Adrenal gland (tissue), 12 donors: ENCODE measurements around the gene HIRA. TPM values are rescaled to one million over a fixed set of nuclear protein-coding genes. Genes with fewer than 3 reads are reported as not detected.

Experiments used
- DNase-seq, 7 donors: peaks; one replicate each; pipeline ENCODE4 v3.0.0-alpha.2; 2019 to 2020
- H3K27ac ChIP-seq, 5 donors: fragments of 200-600 bp; sonication (generic) in 4 of 5; 1 replicate in 3 of 5; 2 replicates in 2 of 5; pipeline versions ENCODE4 v1.5.1 to v1.8.0; 2016 to 2020; ENCODE audit warnings: mild to moderate bottlenecking in 1 of 5
- H3K27me3 ChIP-seq: fragments of 200-600 bp; 2 replicates; pipeline ENCODE4 v1.8.0; 2021
- H3K36me3 ChIP-seq, 2 donors: fragments of 200-600 bp; replicated peaks in 1 of 2; 1 replicate in 1 of 2; 2 replicates in 1 of 2; pipeline versions ENCODE4 v1.5.1 to v1.8.0; 2018 to 2022
- H3K4me1 ChIP-seq, 2 donors: fragments of 200-600 bp; replicated peaks in 1 of 2; 1 replicate in 1 of 2; 2 replicates in 1 of 2; pipeline versions ENCODE4 v1.5.1 to v1.8.0; 2018 to 2021
- H3K4me3 ChIP-seq, 4 donors: fragments of 200-600 bp; sonication (generic) in 3 of 4; one replicate each; pipeline ENCODE4 v1.5.1; 2016 to 2018
- H3K9me3 ChIP-seq, 3 donors: fragments of 200-600 bp; sonication (generic) in 1 of 3; replicated peaks in 1 of 3; 1 replicate in 2 of 3; 2 replicates in 1 of 3; pipeline versions ENCODE4 v1.5.1 to v1.8.0; 2016 to 2021
- POLR2A ChIP-seq, 2 donors: fragments of 450-650 bp; IDR thresholded peaks; one replicate each; pipeline ENCODE4 v1.6.1; 2017; ENCODE audit warnings: antibody characterized with exemption in 2 of 2, mild to moderate bottlenecking in 2 of 2, moderate library complexity in 1 of 2
- WGBS, 4 donors: extraction: QIAGEN DNeasy Blood & Tissue Kit in 2 of 4; methylation state at CpG; one replicate each; pipeline versions ENCODE4 v1.1.5 to v1.1.7; 2013 to 2017; 5-methylcytosine and 5-hydroxymethylcytosine counted together
- intact Hi-C, 2 donors: fragments of 100-400 bp; cut with DNase I; formaldehyde crosslinking; loops; one replicate each; pipeline versions ENCODE4 v1.14.1 to v1.15.0; 2022 to 2023
- polyA plus RNA-seq, 3 donors: library from polyadenylated mRNA; stranded (reverse); fragments of 200-250 nt in 2 of 3; fragments of 350-450 nt in 1 of 3; fragmentation: Illumina TruSeq in 1 of 3; extraction: RNeasy Lipid Tissue Mini Kit (QIAGEN cat#74804) in 1 of 3; gene quantifications; one replicate each; pipeline ENCODE4 v1.2.3, GENCODE V29; 2013 to 2014
- total RNA-seq, 9 donors: library from RNA; depleted of rRNA in 4 of 9; stranded (reverse); fragments of >200 nt in 4 of 9; fragments of 120-200 nt in 1 of 9; fragmentation: NEBNext Ultra II Directional in 1 of 9; extraction: Animal tissue kit (Norgen Biotek cat#: 25700) in 1 of 9; gene quantifications; one replicate each; pipeline versions ENCODE4 v1.1.0 to v1.2.4, GENCODE V29; 2013 to 2023
- TF ChIP-seq, protein P1 (sequence below), 6 experiments: fragments of 450-650 bp in 4 of 6; fragments of 200-600 bp in 2 of 6; sonication (generic) in 1 of 6; IDR thresholded peaks; 1 replicate in 5 of 6; 2 replicates in 1 of 6; pipeline versions ENCODE4 v1.5.1 to v1.8.0; 2016 to 2021; ENCODE audit warnings: antibody characterized with exemption in 6 of 6, mild to moderate bottlenecking in 2 of 6, moderate library complexity in 1 of 6
- donor health status: healthy with polysubstance abuse.
- donor health status: Bipolar disorder and iron deficiency.
- donor health status: DM: yes; HTN: yes; CAD: no.
- donor health status: DM: no; HTN: no; CAD: no.
- donor health status: DM: no; HTN: no; CAD: no.
- donor health status: DM: yes; HTN: yes; CAD: no.

The HIRA gene
- total and polyA plus RNA-seq, 12 donors, result 8.4 to 47.8 (median 20.8) TPM

DNA sequence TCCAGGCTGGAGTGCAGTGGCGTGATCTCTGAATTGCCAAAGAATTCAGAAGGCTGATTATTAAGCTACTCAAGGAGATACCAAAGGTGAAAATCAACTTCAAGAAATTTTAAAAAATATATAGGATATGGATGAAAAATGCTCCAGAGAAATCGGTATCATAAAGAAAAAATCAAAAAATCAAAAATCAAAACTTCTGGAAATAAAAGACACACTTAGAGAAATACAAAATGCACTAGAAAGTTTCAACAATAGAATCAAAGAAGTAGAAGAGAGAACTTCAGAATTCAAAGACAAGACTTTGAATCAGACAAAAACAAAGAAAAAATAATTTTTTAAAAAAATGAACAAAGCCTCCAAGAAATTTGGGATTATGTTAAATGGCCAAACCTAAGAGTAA is 94.4 kb downstream of the HIRA start:
- peaks cover 3 to 33% (median 14%) of the 10 kb centered on the region in 3 donors for H3K9me3 ChIP-seq

DNA sequence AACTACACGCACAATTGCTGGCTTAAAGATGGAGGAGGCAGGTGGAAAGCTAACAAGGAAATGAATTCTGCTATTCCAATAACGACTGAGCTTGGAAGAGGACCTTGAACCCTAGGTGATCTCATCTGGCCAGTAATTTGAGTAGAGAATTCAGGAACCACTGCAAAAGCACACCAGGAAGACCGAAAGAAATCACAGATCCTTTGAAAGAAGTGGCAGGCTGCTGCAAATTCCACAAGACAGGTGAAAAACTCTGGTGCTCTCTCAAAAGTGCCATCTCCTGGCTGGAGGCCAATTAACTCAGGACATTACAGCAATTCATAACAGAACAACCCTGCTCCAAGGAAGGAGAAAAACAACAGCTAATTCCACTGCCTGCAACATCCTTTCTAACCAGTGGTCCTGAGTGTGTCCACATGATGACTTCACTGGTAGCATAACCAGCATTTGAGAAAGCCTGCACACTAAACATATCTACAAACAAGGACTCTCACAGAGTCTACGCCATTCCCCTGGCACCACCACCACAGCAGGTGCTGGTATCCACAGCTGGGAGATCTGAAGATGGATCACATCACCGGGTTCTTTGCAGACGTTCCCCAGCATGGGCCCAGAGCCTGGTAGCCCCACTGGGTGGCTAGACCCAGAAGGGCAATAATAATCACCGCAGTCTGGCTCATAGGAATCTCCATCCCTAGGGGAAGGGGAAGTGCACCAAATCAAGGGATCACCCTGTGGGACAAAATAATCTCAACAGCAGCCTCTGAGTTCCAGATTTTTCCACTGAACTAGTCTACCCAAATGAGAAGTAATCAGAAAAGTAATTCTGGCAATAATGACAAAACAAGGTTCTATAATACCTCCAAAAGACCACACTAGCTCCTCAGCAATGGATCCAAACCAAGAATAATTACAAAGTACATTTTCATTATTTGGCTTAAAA is 95.1 kb downstream of the HIRA start:
- Histone ChIP-seq H3K27ac (no peak overlapping the region), H3K36me3 (peaks cover 0 to 17% of the 10 kb centered on the region in 2 donors), H3K4me3 (no peak overlapping the region), H3K9me3 (peaks cover 3 to 33% (median 14%) of the 10 kb centered on the region in 3 donors), H3K4me1 (no peaks in the 10 kb centered on the region), H3K27me3 (no peaks in the 10 kb centered on the region)
- no peak for TF ChIP-seq POLR2A (IDR thresholded peaks at IDR 0.05)
- no peak for DNase-seq
- intact Hi-C loops, result no loop called here
- WGBS, 4 donors, result 92 to 98% (median 95%) methylated on average over 7 of the region's 7 CpGs

More for the DNA sequence above, 94.4 kb downstream of the HIRA start:
- no peak overlapping the region for H3K4me3 ChIP-seq
- no peak for DNase-seq
- no peak overlapping the region for H3K27ac ChIP-seq
- intact Hi-C loops, result no loop called here
- H3K4me1 ChIP-seq, result no peaks in the 10 kb centered on the region
- peaks cover 0 to 10% of the 10 kb centered on the region in 2 donors for H3K36me3 ChIP-seq
- TF ChIP-seq, protein P1, sequence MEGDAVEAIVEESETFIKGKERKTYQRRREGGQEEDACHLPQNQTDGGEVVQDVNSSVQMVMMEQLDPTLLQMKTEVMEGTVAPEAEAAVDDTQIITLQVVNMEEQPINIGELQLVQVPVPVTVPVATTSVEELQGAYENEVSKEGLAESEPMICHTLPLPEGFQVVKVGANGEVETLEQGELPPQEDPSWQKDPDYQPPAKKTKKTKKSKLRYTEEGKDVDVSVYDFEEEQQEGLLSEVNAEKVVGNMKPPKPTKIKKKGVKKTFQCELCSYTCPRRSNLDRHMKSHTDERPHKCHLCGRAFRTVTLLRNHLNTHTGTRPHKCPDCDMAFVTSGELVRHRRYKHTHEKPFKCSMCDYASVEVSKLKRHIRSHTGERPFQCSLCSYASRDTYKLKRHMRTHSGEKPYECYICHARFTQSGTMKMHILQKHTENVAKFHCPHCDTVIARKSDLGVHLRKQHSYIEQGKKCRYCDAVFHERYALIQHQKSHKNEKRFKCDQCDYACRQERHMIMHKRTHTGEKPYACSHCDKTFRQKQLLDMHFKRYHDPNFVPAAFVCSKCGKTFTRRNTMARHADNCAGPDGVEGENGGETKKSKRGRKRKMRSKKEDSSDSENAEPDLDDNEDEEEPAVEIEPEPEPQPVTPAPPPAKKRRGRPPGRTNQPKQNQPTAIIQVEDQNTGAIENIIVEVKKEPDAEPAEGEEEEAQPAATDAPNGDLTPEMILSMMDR (IDR thresholded peaks at IDR 0.05), result no peak
- no peak for TF ChIP-seq POLR2A (IDR thresholded peaks at IDR 0.05)
- no peaks in the 10 kb centered on the region for H3K27me3 ChIP-seq
- 97 to 100% (median 99%) methylated on average over 2 of the region's 2 CpGs for WGBS, 4 donors

DNA sequence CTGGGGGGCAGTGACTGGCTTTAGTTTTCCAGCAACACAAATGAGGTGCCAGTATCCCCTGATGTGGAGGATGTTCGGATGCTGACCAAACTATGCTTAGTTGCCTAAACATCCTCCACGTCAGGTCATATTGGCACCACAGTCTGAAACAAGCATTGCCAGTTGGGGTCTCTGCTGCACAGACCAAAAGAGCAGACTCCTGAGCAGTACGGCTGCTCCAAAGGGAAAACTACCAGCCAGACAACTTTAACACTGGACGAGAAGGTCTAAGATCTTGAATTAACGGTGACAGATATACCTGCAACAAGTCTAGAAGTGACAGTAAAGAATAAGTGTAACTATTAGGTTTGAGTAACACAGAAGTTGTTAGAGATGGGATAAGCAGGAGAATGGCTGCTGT is 99.6 kb downstream of the HIRA start:
- no peak for DNase-seq
- Histone ChIP-seq H3K4me1 (no peaks in the 10 kb centered on the region), H3K4me3 (no peak overlapping the region), H3K27me3 (no peaks in the 10 kb centered on the region), H3K9me3 (peaks cover 1 to 14% (median 3%) of the 10 kb centered on the region in 3 donors), H3K27ac (no peak overlapping the region), H3K36me3 (peaks cover 0 to 37% of the 10 kb centered on the region in 2 donors)
- WGBS, 4 donors, result 93 to 100% (median 100%) methylated on average over 5 of the region's 5 CpGs
- intact Hi-C loops, result no loop called here
- no peak for TF ChIP-seq POLR2A (IDR thresholded peaks at IDR 0.05)
- TF ChIP-seq, protein P1 (IDR thresholded peaks at IDR 0.05), result no peak

DNA sequence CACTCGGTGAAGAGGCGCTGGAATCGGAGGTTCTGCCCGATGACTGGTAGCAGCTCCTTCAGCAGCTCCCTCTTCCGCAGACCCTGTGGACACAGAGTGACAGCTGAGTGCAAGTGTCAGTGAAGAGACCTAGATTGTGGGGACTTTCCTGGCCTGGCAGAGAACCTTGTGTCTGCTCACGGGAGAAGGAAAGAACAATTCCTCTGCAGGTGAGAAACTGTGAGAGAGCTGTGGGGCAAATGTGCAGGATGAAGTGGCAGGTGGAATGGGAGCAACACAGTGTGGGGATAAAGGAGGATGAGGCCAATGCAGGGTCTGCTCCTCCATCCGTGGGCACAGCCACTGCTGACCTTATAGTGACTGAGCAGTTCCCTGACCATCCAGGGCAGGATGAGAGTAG is 100.1 kb downstream of the HIRA start:
- TF ChIP-seq, protein P1 (IDR thresholded peaks at IDR 0.05), result no peak
- no peak for TF ChIP-seq POLR2A (IDR thresholded peaks at IDR 0.05)
- no peak overlapping the region for H3K4me3 ChIP-seq
- no peak for DNase-seq
- no peaks in the 10 kb centered on the region for H3K4me1 ChIP-seq
- WGBS, 4 donors, result 90 to 97% (median 94%) methylated on average over 5 to 7 of the region's 7 CpGs
- H3K36me3 ChIP-seq, result peaks cover 0 to 37% of the 10 kb centered on the region in 2 donors
- peaks cover 0 to 14% (median 3%) of the 10 kb centered on the region in 3 donors for H3K9me3 ChIP-seq
- intact Hi-C loops, result no loop called here
- H3K27ac ChIP-seq, result no peak overlapping the region
- no peaks in the 10 kb centered on the region for H3K27me3 ChIP-seq
